ENCODE measurements around the gene CENPB. TPM values are rescaled to one million over a fixed set of nuclear protein-coding genes. Genes with fewer than 3 reads are reported as not detected.

The CENPB gene
- total and polyA plus RNA-seq, 8 donors: 24.5 to 130 (median 69.2) TPM

- 57 to 83% (median 74%) methylated on average over 5 to 7 of the region's 7 CpGs for WGBS, 5 donors
- DNase-seq: peak in 1 of 2 donors; percentile 3
These were observed 44.6 kb downstream of the CENPB start for GRCh38 chr20:3741836-3742458.

GRCh38 chr20:3740615-3741301 lies 45.8 kb downstream of the CENPB start:
- peaks cover 0 to 17% (median 0%) of the 10 kb centered on the region in 3 donors for H3K27me3 ChIP-seq
- peaks cover 4 to 12% (median 10%) of the 10 kb centered on the region in 4 donors for H3K4me1 ChIP-seq
- H3K9me3 ChIP-seq: no peaks in the 10 kb centered on the region
- intact Hi-C loops (cut with DNase I; ENCODE audit: low total_unique reads): no loop called here
- H3K27ac ChIP-seq: peak overlapping the region in 1 of 5 donors; percentile 55
- WGBS, 5 donors: 88 to 95% (median 91%) methylated on average over 9 to 15 of the region's 15 CpGs
- H3K36me3 ChIP-seq: peaks cover 0 to 2% (median 0%) of the 10 kb centered on the region in 4 donors
- DNase-seq: peak in 1 of 2 donors; percentile 5
- TF ChIP-seq EP300 (IDR thresholded peaks at IDR 0.05) (no peak), CTCF (IDR thresholded peaks at IDR 0.05) (no peak), POLR2A (IDR thresholded peaks at IDR 0.05) (no peak), POLR2AphosphoS5 (IDR thresholded peaks at IDR 0.05) (no peak)
- no peak overlapping the region for H3K4me3 ChIP-seq

More at GRCh38 chr20:3741836-3742458, 44.6 kb downstream of the CENPB start:
- peaks cover 4 to 12% (median 10%) of the 10 kb centered on the region in 4 donors for H3K4me1 ChIP-seq
- H3K4me3 ChIP-seq: no peak overlapping the region
- no peak overlapping the region for H3K27ac ChIP-seq
- H3K27me3 ChIP-seq: peaks cover 0 to 17% (median 0%) of the 10 kb centered on the region in 3 donors
- TF ChIP-seq CTCF (IDR thresholded peaks at IDR 0.05) (no peak), POLR2AphosphoS5 (IDR thresholded peaks at IDR 0.05) (no peak), POLR2A (IDR thresholded peaks at IDR 0.05) (no peak), EP300 (IDR thresholded peaks at IDR 0.05) (no peak)
- no peaks in the 10 kb centered on the region for H3K9me3 ChIP-seq
- H3K36me3 ChIP-seq: peaks cover 0 to 7% (median 0%) of the 10 kb centered on the region in 4 donors
- intact Hi-C loops (cut with DNase I; ENCODE audit: low total_unique reads): no loop called here

- WGBS, 5 donors: 61 to 76% (median 70%) methylated on average over 6 to 7 of the region's 7 CpGs
- DNase-seq: peak in 1 of 2 donors; percentile 4
- Histone ChIP-seq H3K9me3 (no peaks in the 10 kb centered on the region), H3K4me1 (peaks cover 3 to 7% (median 6%) of the 10 kb centered on the region in 4 donors), H3K4me3 (no peak overlapping the region), H3K27me3 (peaks cover 0 to 10% (median 0%) of the 10 kb centered on the region in 3 donors), H3K27ac (peak overlapping the region in 4 of 5 donors; percentile 35 to 55 (median 48)), H3K36me3 (no peaks in the 10 kb centered on the region)
- TF ChIP-seq EP300 (IDR thresholded peaks at IDR 0.05) (no peak), CTCF (IDR thresholded peaks at IDR 0.05) (no peak), POLR2A (IDR thresholded peaks at IDR 0.05) (no peak), POLR2AphosphoS5 (IDR thresholded peaks at IDR 0.05) (no peak)
- intact Hi-C loops (cut with DNase I; ENCODE audit: low total_unique reads): no loop called here
These were observed 46.6 kb downstream of the CENPB start for GRCh38 chr20:3739926-3740451.
